GM19468 (cell line): ENCODE measurements around the gene GOSR1.
"Not testable (repeated sequence)": the region's sequence is repeated elsewhere in the genome, so short reads cannot be mapped to it uniquely, and the experiment has no call there.

ENCODE experiments used
- ATAC-seq: cut with Tn5 transposase; IDR thresholded peaks from one replicate; pipeline ENCODE4 v1.9.1; 2021; ENCODE audit warnings: mild to moderate bottlenecking, moderate library complexity, moderate number of reproducible peaks; ENCODE audit not compliant: unreplicated experiment; ENCODE audit errors: extremely low read depth

Gene GOSR1

GRCh38 chr17:30477083-30477773 lies at the start of gene GOSR1:
TSS of gene GOSR1 (plus strand) at chr17:30477408. CDS start at chr17:30477434, 26 bp downstream.
- peak; percentile 53 for ATAC-seq

- no peak for ATAC-seq
These were observed 49.6 kb upstream of the GOSR1 start for GRCh38 chr17:30427611-30428010.

GRCh38 chr17:30429155-30429554 lies 48.1 kb upstream of the GOSR1 start:
- no peak for ATAC-seq

- no peak for ATAC-seq
These were observed 43.7 kb upstream of the GOSR1 start for GRCh38 chr17:30433514-30433913.

GRCh38 chr17:30436729-30437128 lies 40.5 kb upstream of the GOSR1 start:
- no peak for ATAC-seq

- no peak for ATAC-seq
These were observed 33.5 kb upstream of the GOSR1 start for GRCh38 chr17:30443721-30444120.

- ATAC-seq: not testable (repeated sequence)
These were observed 30.6 kb upstream of the GOSR1 start for GRCh38 chr17:30446640-30447039.

- ATAC-seq: no peak
These were observed 27.7 kb upstream of the GOSR1 start for GRCh38 chr17:30449480-30449879.

- ATAC-seq: no peak
These were observed 26.8 kb upstream of the GOSR1 start for GRCh38 chr17:30450125-30451027.

- ATAC-seq: no peak
These were observed 22.6 kb upstream of the GOSR1 start for GRCh38 chr17:30454635-30455034.

GRCh38 chr17:30458371-30458770 lies 18.8 kb upstream of the GOSR1 start:
- no peak for ATAC-seq

GRCh38 chr17:30458797-30459413 lies 18.3 kb upstream of the GOSR1 start:
- not testable (repeated sequence) for ATAC-seq

GRCh38 chr17:30468465-30468864 lies 8.7 kb upstream of the GOSR1 start:
- ATAC-seq: no peak

GRCh38 chr17:30472238-30472890 lies 4.8 kb upstream of the GOSR1 start:
- no peak for ATAC-seq

- ATAC-seq: no peak
These were observed 2.0 kb upstream of the GOSR1 start for GRCh38 chr17:30475206-30475605.

- no peak for ATAC-seq
These were observed 504 bp upstream of the GOSR1 start for GRCh38 chr17:30476726-30477082.

GRCh38 chr17:30477774-30478115 lies 537 bp downstream of the GOSR1 start:
- ATAC-seq: no peak

GRCh38 chr17:30482555-30482954 lies 5.3 kb downstream of the GOSR1 start:
- ATAC-seq: no peak

- ATAC-seq: no peak
These were observed 6.0 kb downstream of the GOSR1 start for GRCh38 chr17:30483159-30483558.

- ATAC-seq: no peak
These were observed 16.6 kb downstream of the GOSR1 start for GRCh38 chr17:30493780-30494179.

- ATAC-seq: no peak
These were observed 18.4 kb downstream of the GOSR1 start for GRCh38 chr17:30495586-30495985.
